Measurements from ENCODE around the gene RNF44. TPM values are rescaled to one million over a fixed set of nuclear protein-coding genes. Genes with fewer than 3 reads are reported as not detected.

RNF44 gene
- total and polyA plus RNA-seq, 2 of the 13 experiments (the other 11 are each of a cell fraction or from before 2014, with no cell fraction given) = 9.2 to 16.8 TPM

GRCh38 chr5:176536902-176537553, at the start of gene RNF44 (continued):
- TF ChIP-seq, protein P1, sequence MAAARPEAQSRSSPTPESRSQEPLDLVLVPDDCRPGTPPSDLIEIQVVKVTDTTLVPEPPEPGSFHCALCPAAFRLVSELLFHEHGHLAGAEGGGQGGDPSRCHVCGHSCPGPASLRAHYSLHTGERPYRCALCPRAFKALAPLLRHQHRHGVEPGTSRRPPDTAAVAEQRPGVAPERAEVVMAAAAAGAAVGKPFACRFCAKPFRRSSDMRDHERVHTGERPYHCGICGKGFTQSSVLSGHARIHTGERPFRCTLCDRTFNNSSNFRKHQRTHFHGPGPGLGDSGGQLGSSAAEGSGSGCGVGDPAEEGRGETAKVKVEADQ (CRISPR knock-in tag; IDR thresholded peaks at IDR 0.05; ENCODE audit: borderline replicate concordance) = no peak
- TF ChIP-seq ZSCAN21 (CRISPR knock-in tag; IDR thresholded peaks at IDR 0.05; ENCODE audit: borderline replicate concordance) (no peak), UBTF (CRISPR knock-in tag; IDR thresholded peaks at IDR 0.05) (no peak; the same call in 1 of the 2 replicates), ZNF570 (CRISPR knock-in tag; IDR thresholded peaks at IDR 0.05; ENCODE audit: borderline replicate concordance) (no peak), FIP1L1 (IDR thresholded peaks at IDR 0.05; ENCODE audit: borderline replicate concordance, insufficient read depth, low read depth, low read length) (no peak), HNRNPK (IDR thresholded peaks at IDR 0.05; ENCODE audit: low read depth, low read length, poor library complexity, severe bottlenecking) (peak; percentile 72), SP5 (CRISPR knock-in tag; IDR thresholded peaks at IDR 0.05; ENCODE audit: borderline replicate concordance, low read depth) (no peak; the same call in 1 of the 2 replicates), ZNF138 (CRISPR knock-in tag; IDR thresholded peaks at IDR 0.05; ENCODE audit: low read depth) (no peak), NR2F1 (CRISPR knock-in tag; IDR thresholded peaks at IDR 0.05) (no peak), ZBTB10 (CRISPR knock-in tag; IDR thresholded peaks at IDR 0.05; ENCODE audit: borderline replicate concordance) (no peak), ZBTB1 (CRISPR knock-in tag; IDR thresholded peaks at IDR 0.05; ENCODE audit: borderline replicate concordance) (no peak), ZNF709 (CRISPR knock-in tag; IDR thresholded peaks at IDR 0.05) (no peak), REXO4 (CRISPR knock-in tag; IDR thresholded peaks at IDR 0.05; ENCODE audit: borderline replicate concordance) (no peak), MZF1 (CRISPR knock-in tag; IDR thresholded peaks at IDR 0.05; ENCODE audit: borderline replicate concordance) (no peak), FOXA1 (IDR thresholded peaks at IDR 0.05) (no peak), FOXA1 (CRISPR knock-in tag; IDR thresholded peaks at IDR 0.05) (peak; percentile 64)
- TF ChIP-seq, protein P2, sequence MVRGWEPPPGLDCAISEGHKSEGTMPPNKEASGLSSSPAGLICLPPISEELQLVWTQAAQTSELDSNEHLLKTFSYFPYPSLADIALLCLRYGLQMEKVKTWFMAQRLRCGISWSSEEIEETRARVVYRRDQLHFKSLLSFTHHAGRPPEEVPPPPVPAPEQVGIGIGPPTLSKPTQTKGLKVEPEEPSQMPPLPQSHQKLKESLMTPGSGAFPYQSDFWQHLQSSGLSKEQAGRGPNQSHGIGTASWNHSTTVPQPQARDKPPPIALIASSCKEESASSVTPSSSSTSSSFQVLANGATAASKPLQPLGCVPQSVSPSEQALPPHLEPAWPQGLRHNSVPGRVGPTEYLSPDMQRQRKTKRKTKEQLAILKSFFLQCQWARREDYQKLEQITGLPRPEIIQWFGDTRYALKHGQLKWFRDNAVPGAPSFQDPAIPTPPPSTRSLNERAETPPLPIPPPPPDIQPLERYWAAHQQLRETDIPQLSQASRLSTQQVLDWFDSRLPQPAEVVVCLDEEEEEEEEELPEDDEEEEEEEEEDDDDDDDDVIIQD (CRISPR knock-in tag; IDR thresholded peaks at IDR 0.05; ENCODE audit: low read depth) = no peak
- TF ChIP-seq, protein P3, sequence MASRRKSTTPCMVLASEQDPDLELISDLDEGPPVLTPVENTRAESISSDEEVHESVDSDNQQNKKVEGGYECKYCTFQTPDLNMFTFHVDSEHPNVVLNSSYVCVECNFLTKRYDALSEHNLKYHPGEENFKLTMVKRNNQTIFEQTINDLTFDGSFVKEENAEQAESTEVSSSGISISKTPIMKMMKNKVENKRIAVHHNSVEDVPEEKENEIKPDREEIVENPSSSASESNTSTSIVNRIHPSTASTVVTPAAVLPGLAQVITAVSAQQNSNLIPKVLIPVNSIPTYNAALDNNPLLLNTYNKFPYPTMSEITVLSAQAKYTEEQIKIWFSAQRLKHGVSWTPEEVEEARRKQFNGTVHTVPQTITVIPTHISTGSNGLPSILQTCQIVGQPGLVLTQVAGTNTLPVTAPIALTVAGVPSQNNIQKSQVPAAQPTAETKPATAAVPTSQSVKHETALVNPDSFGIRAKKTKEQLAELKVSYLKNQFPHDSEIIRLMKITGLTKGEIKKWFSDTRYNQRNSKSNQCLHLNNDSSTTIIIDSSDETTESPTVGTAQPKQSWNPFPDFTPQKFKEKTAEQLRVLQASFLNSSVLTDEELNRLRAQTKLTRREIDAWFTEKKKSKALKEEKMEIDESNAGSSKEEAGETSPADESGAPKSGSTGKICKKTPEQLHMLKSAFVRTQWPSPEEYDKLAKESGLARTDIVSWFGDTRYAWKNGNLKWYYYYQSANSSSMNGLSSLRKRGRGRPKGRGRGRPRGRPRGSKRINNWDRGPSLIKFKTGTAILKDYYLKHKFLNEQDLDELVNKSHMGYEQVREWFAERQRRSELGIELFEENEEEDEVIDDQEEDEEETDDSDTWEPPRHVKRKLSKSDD (CRISPR knock-in tag; IDR thresholded peaks at IDR 0.05; ENCODE audit: low read depth) = no peak

All from HepG2 (cell line).